H1 (cell line): ENCODE data around the gene LIPE. TPM values are rescaled to one million over a fixed set of nuclear protein-coding genes. Genes with fewer than 3 reads are reported as not detected.

Source experiments
- CTCF ChIA-PET: fragments of 300-600 bp; sonication (Branson Sonifier 250); formaldehyde crosslinking; loops from one replicate; lab custom pipeline; 2021; ENCODE audit not compliant: partially characterized antibody; lab: Charles Lee
- POLR2A ChIA-PET: fragments of 300-600 bp; sonication (Branson Sonifier 250); formaldehyde crosslinking; loops from one replicate; lab custom pipeline; 2021; ENCODE audit warnings: inconsistent platforms; ENCODE audit not compliant: partially characterized antibody; lab: Charles Lee
- DNase-seq, 2 experiments: peaks; one replicate each; pipeline versions ENCODE4 v3.0.0 to v3.0.0-alpha.2; 2010 to 2022; ENCODE audit warnings: low spot score in 2 of 2, low read depth in 1 of 2, mixed read lengths in 1 of 2
- FAIRE-seq: peaks from 2 replicates; lab custom pipeline; 2011; peaks lifted over from hg19 to GRCh38; lab: Jason Lieb, UNC
- H2AFZ ChIP-seq: 2 replicates; pipeline ENCODE4 v1.8.1; 2012; ENCODE audit warnings: low read length, inconsistent platforms
- H2AK5ac ChIP-seq: 2 replicates; pipeline ENCODE4 v1.6.1; 2013; ENCODE audit warnings: low read depth, low read length
- H2BK120ac ChIP-seq: replicated peaks from 2 replicates; pipeline ENCODE3; 2013; ENCODE audit warnings: low read depth, low read length, inconsistent platforms
- H2BK12ac ChIP-seq: 2 replicates; pipeline ENCODE4 v1.6.1; 2013; ENCODE audit warnings: low read depth, low read length
- H2BK15ac ChIP-seq: 2 replicates; pipeline ENCODE4 v1.6.1; 2013; ENCODE audit warnings: low read length
- H2BK20ac ChIP-seq: 2 replicates; pipeline ENCODE4 v1.6.1; 2013; ENCODE audit warnings: low read length
- H2BK5ac ChIP-seq: 2 replicates; pipeline ENCODE4 v1.6.1; 2013; ENCODE audit warnings: low read depth, low read length
- H3K14ac ChIP-seq: 2 replicates; pipeline ENCODE4 v1.6.1; 2013; ENCODE audit warnings: inconsistent platforms; ENCODE audit not compliant: insufficient read length
- H3K18ac ChIP-seq: 2 replicates; pipeline ENCODE4 v1.6.1; 2013; ENCODE audit warnings: low read length; ENCODE audit errors: extremely low read depth
- H3K23ac ChIP-seq: 2 replicates; pipeline ENCODE4 v1.6.1; 2013; ENCODE audit warnings: inconsistent platforms; ENCODE audit not compliant: insufficient read length
- H3K23me2 ChIP-seq: 2 replicates; pipeline ENCODE4 v1.6.1; 2013; ENCODE audit warnings: low read depth, low read length
- H3K27ac ChIP-seq: 2 replicates; pipeline ENCODE4 v1.6.1; 2011; ENCODE audit warnings: low read depth, low read length, inconsistent platforms
- H3K27me3 ChIP-seq, 4 experiments: replicated peaks in 1 of 4; 1 replicate in 1 of 4; 2 replicates in 3 of 4; pipeline versions ENCODE4 v1.6.1 to v1.8.1; 2011 to 2013; ENCODE audit warnings: low read length in 3 of 4, mild to moderate bottlenecking in 3 of 4, inconsistent platforms in 2 of 4, mixed read lengths in 2 of 4, moderate library complexity in 1 of 4; ENCODE audit not compliant: control insufficient read depth in 3 of 4, insufficient read depth in 3 of 4; ENCODE audit errors: extremely low read depth in 1 of 4
- H3K36me3 ChIP-seq, 4 experiments: 2 replicates each; pipeline versions ENCODE4 v1.6.1 to v1.8.1; 2011 to 2013; ENCODE audit warnings: mild to moderate bottlenecking in 4 of 4, low read length in 3 of 4, moderate library complexity in 2 of 4, control low read depth in 1 of 4, inconsistent platforms in 1 of 4; ENCODE audit not compliant: insufficient read depth in 4 of 4, control insufficient read depth in 2 of 4
- H3K4ac ChIP-seq: replicated peaks from 2 replicates; pipeline ENCODE3; 2013; ENCODE audit warnings: low read length, low read depth, mixed read lengths, inconsistent platforms; ENCODE audit not compliant: insufficient read length
- H3K4me1 ChIP-seq, 4 experiments: replicated peaks in 1 of 4; 1 replicate in 1 of 4; 2 replicates in 3 of 4; pipeline versions ENCODE4 v1.6.1 to v1.8.1; 2011 to 2013; ENCODE audit warnings: low read length in 3 of 4, inconsistent platforms in 2 of 4, mixed read lengths in 1 of 4; ENCODE audit not compliant: insufficient read depth in 4 of 4, control insufficient read depth in 3 of 4
- H3K4me2 ChIP-seq, 2 experiments: 2 replicates each; pipeline versions ENCODE4 v1.6.1 to v1.8.1; 2011 to 2013; ENCODE audit warnings: low read depth in 2 of 2, low read length in 2 of 2, control low read depth in 1 of 2, inconsistent platforms in 1 of 2, mild to moderate bottlenecking in 1 of 2; ENCODE audit not compliant: insufficient read depth in 1 of 2
- H3K4me3 ChIP-seq, 4 experiments: fragments of 200-600, 300-600 bp in 1 of 4; sonication (generic), shearing (Covaris generic), sonication (Bioruptor Twin) in 1 of 4; 2 replicates each; pipeline versions ENCODE4 v1.5.1 to v1.8.1; 2011 to 2016; ENCODE audit warnings: low read length in 4 of 4, low read depth in 3 of 4, control low read depth in 2 of 4, inconsistent platforms in 2 of 4, mild to moderate bottlenecking in 2 of 4, mixed read lengths in 1 of 4, moderate library complexity in 1 of 4; ENCODE audit not compliant: insufficient read depth in 2 of 4; ENCODE audit errors: extremely low read depth in 1 of 4
- H3K56ac ChIP-seq: replicated peaks from 2 replicates; pipeline ENCODE3; 2013; ENCODE audit warnings: low read depth, mild to moderate bottlenecking, mixed read lengths, low read length, inconsistent platforms; ENCODE audit not compliant: insufficient read length
- H3K79me1 ChIP-seq: 2 replicates; pipeline ENCODE4 v1.6.1; 2013; ENCODE audit warnings: low read depth, low read length, control low read depth
- H3K79me2 ChIP-seq, 2 experiments: 2 replicates each; pipeline versions ENCODE4 v1.6.1 to v1.8.1; 2012 to 2013; ENCODE audit warnings: low read length in 2 of 2, mild to moderate bottlenecking in 2 of 2, inconsistent platforms in 1 of 2; ENCODE audit not compliant: insufficient read depth in 2 of 2, control insufficient read depth in 1 of 2
- H3K9ac ChIP-seq, 4 experiments: replicated peaks in 1 of 4; 1 replicate in 1 of 4; 2 replicates in 3 of 4; pipeline versions ENCODE4 v1.6.1 to v1.8.1; 2011 to 2013; ENCODE audit warnings: low read depth in 3 of 4, low read length in 3 of 4, control low read depth in 2 of 4, mild to moderate bottlenecking in 2 of 4, moderate library complexity in 2 of 4, inconsistent platforms in 1 of 4; ENCODE audit errors: extremely low read depth in 1 of 4
- H3K9me3 ChIP-seq, 2 experiments: 2 replicates each; pipeline versions ENCODE4 v1.6.1 to v1.8.1; 2012 to 2013; ENCODE audit warnings: mild to moderate bottlenecking in 2 of 2, moderate library complexity in 2 of 2, control low read depth in 1 of 2, inconsistent platforms in 1 of 2, low read depth in 1 of 2, low read length in 1 of 2, mixed read lengths in 1 of 2; ENCODE audit not compliant: insufficient read depth in 2 of 2
- H4K20me1 ChIP-seq, 2 experiments: replicated peaks in 1 of 2; 2 replicates each; pipeline versions ENCODE3 to v1.8.1; 2011 to 2013; ENCODE audit warnings: inconsistent platforms in 2 of 2, low read length in 2 of 2, mild to moderate bottlenecking in 1 of 2; ENCODE audit not compliant: insufficient read depth in 2 of 2, control insufficient read depth in 1 of 2
- H4K5ac ChIP-seq: 2 replicates; pipeline ENCODE4 v1.6.1; 2013; ENCODE audit warnings: low read length, low read depth, mixed read lengths, inconsistent platforms; ENCODE audit not compliant: insufficient read length
- H4K8ac ChIP-seq: 2 replicates; pipeline ENCODE4 v1.8.0; 2013; ENCODE audit warnings: mild to moderate bottlenecking, moderate library complexity, low read length, inconsistent platforms; ENCODE audit not compliant: insufficient read depth; ENCODE audit errors: extremely low read depth
- H4K91ac ChIP-seq: replicated peaks from 2 replicates; pipeline ENCODE3; 2013; ENCODE audit warnings: low read length, mixed read lengths, inconsistent platforms; ENCODE audit not compliant: insufficient read length
- KDM1A ChIP-seq: fragments of 200-600, 300-600 bp; sonication (generic); IDR thresholded peaks from 2 replicates; pipeline ENCODE4 v1.7.1; 2016; ENCODE audit warnings: mild to moderate bottlenecking, low read length, borderline replicate concordance
- MAFK ChIP-seq: IDR thresholded peaks from 2 replicates; pipeline ENCODE4 v1.6.1; 2012; ENCODE audit warnings: low read depth, mild to moderate bottlenecking, improper control_type of control experiment, low read length
- NANOG ChIP-seq: IDR thresholded peaks from 2 replicates; pipeline ENCODE4 v1.6.1; 2011; ENCODE audit warnings: low read length, low read depth, mild to moderate bottlenecking, inconsistent platforms; ENCODE audit not compliant: insufficient read depth, poor library complexity, severe bottlenecking
- RXRA ChIP-seq: IDR thresholded peaks from 2 replicates; pipeline ENCODE4 v1.6.1; 2011; ENCODE audit warnings: low read depth, mild to moderate bottlenecking, low read length, moderate library complexity; ENCODE audit not compliant: insufficient read depth
- SIN3A ChIP-seq, 2 experiments: IDR thresholded peaks in 1 of 2; conservative IDR thresholded peaks in 1 of 2; 2 replicates each; pipeline ENCODE4 v1.6.1; 2011 to 2012; ENCODE audit warnings: low read length in 2 of 2, improper control_type of control experiment in 1 of 2, low read depth in 1 of 2, mild to moderate bottlenecking in 1 of 2
- SIX5 ChIP-seq: IDR thresholded peaks from 2 replicates; pipeline ENCODE4 v1.6.1; 2011; ENCODE audit warnings: mild to moderate bottlenecking, low read depth, low read length
- WGBS, 2 experiments: shearing (Covaris generic) in 1 of 2; methylation state at CpG; one replicate each; pipeline versions ENCODE4 v1.1.6 to v1.1.7; 2013 to 2015; ENCODE audit warnings: low lambda C conversion rate in 2 of 2, mixed read lengths in 2 of 2, inconsistent platforms in 1 of 2, low coverage in 1 of 2, missing lambda C conversion rate in 1 of 2; ENCODE audit not compliant: insufficient replicate concordance in 2 of 2, insufficient coverage in 1 of 2, insufficient read length in 1 of 2; ENCODE audit errors: extremely low coverage in 1 of 2, missing lambda C conversion rate in 1 of 2; 5-methylcytosine and 5-hydroxymethylcytosine counted together
- long read RNA-seq, 2 experiments: library from RNA in 1 of 2; library from capped mRNA in 1 of 2; stranded (forward); transcript quantifications; one replicate each; pipeline ENCODE4 v2.0.0, GENCODE V29; 2021; ENCODE audit warnings: inconsistent platforms in 1 of 2
- polyA minus RNA-seq, 3 experiments: library from RNA; depleted of rRNA, polyadenylated mRNA; stranded (reverse); fragments of >200 nt; gene quantifications; 1 replicate in 2 of 3; 2 replicates in 1 of 3; pipeline ENCODE4 v1.2.3, GENCODE V29; 2011
- polyA plus RNA-seq, 7 experiments: library from polyadenylated mRNA; depleted of rRNA in 3 of 7; stranded (reverse) in 5 of 7; unstranded in 2 of 7; fragments of >200 nt in 5 of 7; fragments of 200-250 nt in 2 of 7; gene quantifications; 1 replicate in 5 of 7; 2 replicates in 1 of 7; 4 replicates in 1 of 7; pipeline versions ENCODE4 v1.2.1 to v1.2.3, GENCODE V29; 2011 to 2013; ENCODE audit warnings: missing spikeins in 2 of 7, mixed read lengths in 2 of 7
- total RNA-seq: library from RNA; stranded (reverse); fragmentation: NEBNext Ultra II Directional; extraction: Animal tissue kit (Norgen Biotek cat#: 25700); gene quantifications from 2 replicates; pipeline ENCODE4 v1.2.1, GENCODE V29; 2021

The LIPE gene
- total RNA-seq (12.5 and 15.9 TPM in 2 replicates), polyA plus RNA-seq (2011; rRNA removed) (8.7 and 17.0 TPM in 2 replicates), polyA minus RNA-seq (2011; rRNA and poly(A)+ RNA removed) (3.5 and 7.4 TPM in 2 replicates)
- 10.3 TPM for polyA plus RNA-seq (2011; cell fraction: cytosol; rRNA removed)
- polyA plus RNA-seq (2011; cell fraction: nucleus; rRNA removed), result 15.3 TPM
- polyA plus RNA-seq (2012, experiment 1 of 2), result 5.6 to 13.0 TPM (median 9.4 TPM) in 4 replicates
- 5.2 TPM for polyA plus RNA-seq (2012, experiment 2 of 2)
- polyA plus RNA-seq (2013, experiment 1 of 2), result 6.4 TPM
- polyA plus RNA-seq (2013, experiment 2 of 2), result 5.8 TPM
- 10.0 TPM for polyA minus RNA-seq (2011; cell fraction: cytosol; rRNA and poly(A)+ RNA removed)
- 18.8 TPM for polyA minus RNA-seq (2011; cell fraction: nucleus; rRNA and poly(A)+ RNA removed)
- long read RNA-seq, experiment 1, partial matches to known transcripts, result 0 of 1 reads
- long read RNA-seq, experiment 1, other reads (novel, unspliced or antisense), result 1 of 1 reads
- long read RNA-seq, experiment 2, result 0 reads

GRCh38 chr19:42427313-42427712 is at the start of gene LIPE:
TSS of gene LIPE (minus strand) at chr19:42427388. CDS start at chr19:42427149, 239 bp downstream.
- Histone ChIP-seq H3K9me3 (peaks cover 4 to 9% of the 10 kb centered on the region in 2 experiments), H3K4me1 (peaks cover 0 to 12% (median 4%) of the 10 kb centered on the region in 4 experiments; a peak in 5 of 7 replicates), H3K79me1 (no peaks in the 10 kb centered on the region), H3K14ac (no peak within 1 kb of the TSS), H3K4me3 (no peak within 1 kb of the TSS), H2BK12ac (no peak within 1 kb of the TSS), H3K23me2 (peaks cover 7% of the 10 kb centered on the region; the same call in 1 of the 2 replicates), H3K56ac (no peak within 1 kb of the TSS), H3K18ac (no peak within 1 kb of the TSS), H2BK5ac (no peak within 1 kb of the TSS), H3K9ac (no peak within 1 kb of the TSS), H3K27ac (no peak within 1 kb of the TSS), H2BK120ac (no peak within 1 kb of the TSS), H3K79me2 (no peaks in the 10 kb centered on the region), H2AK5ac (no peak within 1 kb of the TSS), H4K91ac (no peak within 1 kb of the TSS), H2BK20ac (no peak within 1 kb of the TSS), H2AFZ (no peak within 1 kb of the TSS), H2BK15ac (no peak within 1 kb of the TSS), H4K20me1 (peaks cover 0 to 2% of the 10 kb centered on the region in 2 experiments), H3K27me3 (peaks cover 10 to 31% (median 24%) of the 10 kb centered on the region in 4 experiments), H4K5ac (no peak within 1 kb of the TSS), H4K8ac (no peak within 1 kb of the TSS), H3K4ac (no peak within 1 kb of the TSS), H3K4me2 (no peak within 1 kb of the TSS)
- no peak for FAIRE-seq
- POLR2A ChIA-PET, result no interaction called here
- no peak for DNase-seq
- CTCF ChIA-PET, result interaction anchor here (6.2 to 10.3 kb wide), 2 partner anchors 8 to 15 kb away, joined by 43 to 101 read pairs; partner anchors contain the start of gene CXCL17
- WGBS, 2 experiments, result 87% methylated on average over 4 of the region's 4 CpGs; no CpG with 5 or more reads in 1 of the 2 experiments
- TF ChIP-seq KDM1A (no peak), SIX5 (no peak), SIN3A (conservative IDR thresholded peaks at IDR 0.05 in 1 of 2, IDR thresholded peaks at IDR 0.05 in 1 of 2; ENCODE audit: low read depth in 1 of 2, low read length in 2 of 2) (no peak), RXRA (no peak), MAFK (no peak), NANOG (no peak)
- TF ChIP-seq, all 59 proteins: peak for 0
- H3K23ac ChIP-seq, result no peak within 1 kb of the TSS
- H3K36me3 ChIP-seq, result no peaks in the 10 kb centered on the region
